T-helper 17 cell (primary cell): ENCODE measurements around the gene ATP8B4. TPM values are rescaled to one million over a fixed set of nuclear protein-coding genes. Genes with fewer than 3 reads are reported as not detected.

ENCODE experiments used
- ATAC-seq: fragments of 150-1000 bp; cut with Tn5 transposase; 2 replicates; pipeline ENCODE4 v1.10.0; 2021; ENCODE audit warnings: mild to moderate bottlenecking, moderate library complexity
- DNase-seq, 3 donors: peaks; one replicate each; pipeline versions ENCODE4 v3.0.0 to v3.0.0-alpha.2; 2020 to 2021
- H3K9me3 ChIP-seq: one replicate; pipeline ENCODE4 v1.7.0; 2013; ENCODE audit warnings: low read length, mild to moderate bottlenecking; ENCODE audit not compliant: control insufficient read depth, poor library complexity, severe bottlenecking
- H3K27ac Mint-ChIP-seq: one replicate; pipeline ENCODE4 v1.8.0; 2022; ENCODE audit warnings: mild to moderate bottlenecking, moderate library complexity, mixed read lengths
- H3K27me3 Mint-ChIP-seq: one replicate; pipeline ENCODE4 v1.8.0; 2022; ENCODE audit warnings: mixed read lengths
- H3K36me3 Mint-ChIP-seq: one replicate; pipeline ENCODE4 v1.8.0; 2022; ENCODE audit warnings: low read depth, mixed read lengths
- H3K4me1 Mint-ChIP-seq: one replicate; pipeline ENCODE4 v1.8.0; 2022; ENCODE audit warnings: mild to moderate bottlenecking, mixed read lengths
- H3K4me3 Mint-ChIP-seq: one replicate; pipeline ENCODE4 v1.8.0; 2022; ENCODE audit warnings: mild to moderate bottlenecking, moderate library complexity, mixed read lengths
- total RNA-seq, 4 donors: library from RNA in 2 of 4; stranded (reverse) in 2 of 4; gene quantifications; one replicate each; pipeline ENCODE4 v1.2.3 and lab custom pipeline; 2022 to 2026

The ATP8B4 gene
- total RNA-seq, 2 donors from 2014 or later: 0.86 to 1.1 TPM

DNA sequence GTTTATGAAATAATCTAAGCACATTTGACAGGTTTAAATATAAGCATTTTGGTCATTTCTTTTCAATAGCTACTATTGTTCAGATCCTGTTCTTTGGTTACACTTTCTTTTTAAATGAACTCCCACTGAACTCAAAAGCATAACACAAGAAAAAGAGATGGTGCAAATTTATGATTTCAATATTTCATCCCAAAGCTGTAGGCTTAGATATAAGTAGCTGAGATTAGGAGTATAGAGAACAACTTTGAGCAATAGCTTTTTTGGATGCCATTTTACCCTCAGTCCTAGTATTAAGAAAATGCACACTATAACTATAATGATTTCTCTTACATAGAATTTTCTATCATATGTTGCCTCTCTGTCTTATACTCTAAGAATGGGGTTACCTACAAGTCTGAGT, 213.8 kb downstream of the ATP8B4 start:
- Mint-ChIP-seq H3K27me3 (peaks cover 29% of the 10 kb centered on the region), H3K4me1 (no peaks in the 10 kb centered on the region), H3K36me3 (no peaks in the 10 kb centered on the region), H3K4me3 (no peak overlapping the region), H3K27ac (no peak overlapping the region)
- H3K9me3 ChIP-seq: no peaks in the 10 kb centered on the region
- DNase-seq (no peak), ATAC-seq (no peak)

GRCh38 chr15:49904296-49904695, 214.7 kb downstream of the ATP8B4 start:
- no peak for ATAC-seq
- H3K27ac Mint-ChIP-seq: no peak overlapping the region
- H3K4me1 Mint-ChIP-seq: no peaks in the 10 kb centered on the region
- H3K36me3 Mint-ChIP-seq: no peaks in the 10 kb centered on the region
- H3K9me3 ChIP-seq: no peaks in the 10 kb centered on the region
- no peak for DNase-seq
- H3K4me3 Mint-ChIP-seq: no peak overlapping the region
- peaks cover 33% of the 10 kb centered on the region for H3K27me3 Mint-ChIP-seq

DNA sequence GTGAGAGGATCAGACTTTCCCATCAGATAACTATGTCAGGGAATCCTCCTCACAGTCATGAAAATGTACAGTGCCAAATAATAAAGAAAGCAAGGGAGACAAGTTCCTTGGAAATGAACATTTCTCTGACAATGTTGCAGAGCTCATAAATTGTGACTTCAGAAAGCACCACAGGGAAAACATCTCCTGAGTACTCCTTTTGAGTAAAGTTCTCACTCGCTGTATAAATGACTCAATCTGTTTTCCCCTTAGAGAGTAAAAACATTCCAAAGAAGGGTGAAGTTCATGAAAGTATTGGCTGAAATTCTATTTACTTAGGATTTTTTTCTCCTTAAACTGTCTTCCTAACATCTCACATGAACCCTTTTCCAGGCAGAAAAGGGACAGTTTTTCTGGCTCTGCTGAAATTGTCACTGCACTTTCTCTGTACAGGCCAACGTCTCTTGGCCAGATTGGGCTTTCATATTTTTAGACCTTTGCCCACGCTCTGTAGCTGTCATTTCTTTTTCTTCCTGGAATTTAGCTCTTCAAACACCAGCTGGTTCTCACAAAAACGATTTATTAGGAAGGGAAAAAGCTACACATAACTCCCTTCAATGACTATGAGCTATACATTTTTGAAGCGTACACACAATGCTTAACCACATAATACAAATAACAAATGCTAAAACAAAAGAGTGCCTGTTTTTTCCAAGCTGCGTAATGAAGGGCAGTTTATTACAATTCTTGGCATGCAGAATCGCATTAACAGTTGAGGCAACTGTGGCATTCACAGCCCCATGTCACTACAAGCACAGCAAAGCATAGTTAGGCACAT, 216.1 kb downstream of the ATP8B4 start:
- no peak overlapping the region for H3K27ac Mint-ChIP-seq
- H3K4me1 Mint-ChIP-seq: no peaks in the 10 kb centered on the region

DNA sequence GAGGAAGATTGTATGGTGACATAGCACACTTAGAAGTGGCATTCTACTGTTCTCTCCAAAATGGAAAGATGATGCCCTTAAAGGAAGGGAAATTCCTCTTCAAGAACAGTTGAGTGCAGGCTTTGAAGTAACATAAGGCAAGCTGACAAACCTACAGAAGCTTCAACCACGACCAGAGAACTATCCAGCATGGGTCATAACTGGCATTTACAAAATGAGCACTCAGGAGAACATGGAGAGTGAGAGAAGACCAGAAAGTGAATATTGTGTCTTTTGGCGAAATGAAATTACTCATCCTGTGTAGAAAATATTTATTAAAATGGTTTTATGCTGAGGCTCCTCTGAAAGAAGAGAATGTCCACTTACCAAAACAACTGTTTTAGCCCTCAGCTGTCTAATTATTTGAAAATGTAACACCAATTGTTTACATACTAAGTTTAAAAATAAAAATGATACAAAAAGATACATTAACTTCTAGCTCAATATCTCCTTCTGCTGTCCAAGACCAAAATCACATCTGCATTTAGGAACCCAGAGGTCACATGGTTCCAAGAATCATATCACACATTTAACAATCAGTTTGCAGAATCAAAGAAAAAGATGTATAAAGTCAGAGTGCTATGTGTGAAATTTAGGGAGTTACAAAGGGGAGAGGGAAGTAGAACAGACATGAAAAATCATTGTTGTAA, 216.9 kb downstream of the ATP8B4 start:
- no peak overlapping the region for H3K27ac Mint-ChIP-seq
- DNase-seq: no peak
- H3K4me3 Mint-ChIP-seq: no peak overlapping the region
- H3K27me3 Mint-ChIP-seq: peaks cover 31% of the 10 kb centered on the region
- no peak for ATAC-seq
- H3K9me3 ChIP-seq: no peaks in the 10 kb centered on the region
- no peaks in the 10 kb centered on the region for H3K4me1 Mint-ChIP-seq
- H3K36me3 Mint-ChIP-seq: no peaks in the 10 kb centered on the region

More for the DNA sequence above, 216.1 kb downstream of the ATP8B4 start:
- no peak overlapping the region for H3K4me3 Mint-ChIP-seq
- peaks cover 33% of the 10 kb centered on the region for H3K27me3 Mint-ChIP-seq
- DNase-seq (no peak), ATAC-seq (no peak)
- no peaks in the 10 kb centered on the region for H3K36me3 Mint-ChIP-seq
- H3K9me3 ChIP-seq: no peaks in the 10 kb centered on the region

DNA sequence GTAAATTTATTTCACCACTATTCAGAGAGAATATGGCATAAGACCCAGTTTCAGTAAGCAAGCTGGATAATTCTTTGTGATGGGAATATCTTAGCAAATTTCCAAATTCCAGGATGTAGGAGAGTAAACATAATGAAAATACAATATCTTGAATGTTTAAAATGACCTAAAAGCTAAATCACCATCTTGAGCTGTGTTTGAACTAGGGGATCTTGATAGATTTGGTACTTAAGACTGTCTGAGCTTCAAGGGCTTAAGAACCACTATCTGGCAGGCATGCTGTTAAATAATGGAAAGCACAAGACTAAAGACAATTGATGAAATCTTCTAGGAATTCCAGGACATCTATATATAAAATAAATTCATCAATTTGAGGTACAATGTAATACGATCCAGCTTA, 217.7 kb downstream of the ATP8B4 start:
- no peaks in the 10 kb centered on the region for H3K36me3 Mint-ChIP-seq
- H3K4me1 Mint-ChIP-seq: no peaks in the 10 kb centered on the region

GRCh38 chr15:49900903-49901235, 218.2 kb downstream of the ATP8B4 start:
- H3K9me3 ChIP-seq: no peaks in the 10 kb centered on the region
- no peaks in the 10 kb centered on the region for H3K36me3 Mint-ChIP-seq
- no peak overlapping the region for H3K27ac Mint-ChIP-seq
- H3K27me3 Mint-ChIP-seq: peaks cover 22% of the 10 kb centered on the region
- ATAC-seq: no peak
- no peaks in the 10 kb centered on the region for H3K4me1 Mint-ChIP-seq
- no peak overlapping the region for H3K4me3 Mint-ChIP-seq
- no peak for DNase-seq

More for the DNA sequence above, 217.7 kb downstream of the ATP8B4 start:
- H3K9me3 ChIP-seq: no peaks in the 10 kb centered on the region
- Mint-ChIP-seq H3K4me3 (no peak overlapping the region), H3K27me3 (peaks cover 23% of the 10 kb centered on the region), H3K27ac (no peak overlapping the region)
- DNase-seq (no peak), ATAC-seq (no peak)

- DNase-seq (no peak), ATAC-seq (no peak)
- Mint-ChIP-seq H3K27me3 (peaks cover 22% of the 10 kb centered on the region), H3K4me1 (no peaks in the 10 kb centered on the region), H3K36me3 (no peaks in the 10 kb centered on the region), H3K27ac (no peak overlapping the region), H3K4me3 (no peak overlapping the region)
- no peaks in the 10 kb centered on the region for H3K9me3 ChIP-seq
Observed at GRCh38 chr15:49900006-49900902, 218.8 kb downstream of the ATP8B4 start.

DNA sequence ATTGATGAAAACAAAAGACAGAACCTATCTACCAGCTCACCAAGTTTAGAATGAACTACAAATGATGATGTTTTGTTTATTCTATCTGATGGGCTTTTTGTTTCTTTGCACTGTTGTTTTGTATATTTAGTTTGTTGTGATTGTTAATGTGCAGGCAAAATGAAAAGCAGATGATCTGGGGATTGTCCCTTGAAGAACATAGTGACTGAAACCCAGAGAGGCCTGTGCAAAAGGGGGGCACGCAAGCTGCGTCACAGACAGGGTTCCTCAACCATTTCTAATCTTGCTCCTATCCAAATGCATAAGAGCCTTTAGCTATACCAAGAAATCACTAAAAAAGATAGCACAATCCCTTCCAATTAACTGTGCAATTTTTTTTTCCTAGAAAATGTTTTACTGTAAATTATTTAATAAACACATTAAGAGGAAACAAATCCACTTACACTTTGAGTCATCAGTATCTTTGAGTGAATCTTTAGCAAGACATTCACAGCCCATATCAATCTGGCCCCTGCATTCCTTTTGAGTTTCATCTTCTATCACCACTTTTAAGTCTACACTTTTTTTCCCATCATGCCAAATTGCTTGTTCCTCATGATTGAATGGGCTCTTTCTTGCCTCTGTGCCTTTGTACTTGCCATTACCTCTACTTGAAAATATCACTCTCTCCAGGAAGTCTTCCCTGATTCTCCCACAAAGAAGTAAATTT, 220.3 kb downstream of the ATP8B4 start:
- DNase-seq (no peak), ATAC-seq (no peak)
- Mint-ChIP-seq H3K4me3 (no peak overlapping the region), H3K27me3 (peaks cover 12% of the 10 kb centered on the region), H3K4me1 (no peaks in the 10 kb centered on the region), H3K27ac (no peak overlapping the region), H3K36me3 (no peaks in the 10 kb centered on the region)
- H3K9me3 ChIP-seq: no peaks in the 10 kb centered on the region

GRCh38 chr15:49898097-49898496, 220.9 kb downstream of the ATP8B4 start:
- ATAC-seq: no peak
- Mint-ChIP-seq H3K27me3 (peaks cover 6% of the 10 kb centered on the region), H3K4me3 (no peak overlapping the region), H3K36me3 (no peaks in the 10 kb centered on the region), H3K27ac (no peak overlapping the region), H3K4me1 (no peaks in the 10 kb centered on the region)
- H3K9me3 ChIP-seq: no peaks in the 10 kb centered on the region
- no peak for DNase-seq

- no peak overlapping the region for H3K27ac Mint-ChIP-seq
- ATAC-seq: no peak
- no peaks in the 10 kb centered on the region for H3K4me1 Mint-ChIP-seq
- no peaks in the 10 kb centered on the region for H3K9me3 ChIP-seq
- peaks cover 14% of the 10 kb centered on the region for H3K27me3 Mint-ChIP-seq
- H3K36me3 Mint-ChIP-seq: no peaks in the 10 kb centered on the region
- no peak for DNase-seq
- no peak overlapping the region for H3K4me3 Mint-ChIP-seq
Observed at GRCh38 chr15:49895347-49896223, 223.4 kb downstream of the ATP8B4 start.

DNA sequence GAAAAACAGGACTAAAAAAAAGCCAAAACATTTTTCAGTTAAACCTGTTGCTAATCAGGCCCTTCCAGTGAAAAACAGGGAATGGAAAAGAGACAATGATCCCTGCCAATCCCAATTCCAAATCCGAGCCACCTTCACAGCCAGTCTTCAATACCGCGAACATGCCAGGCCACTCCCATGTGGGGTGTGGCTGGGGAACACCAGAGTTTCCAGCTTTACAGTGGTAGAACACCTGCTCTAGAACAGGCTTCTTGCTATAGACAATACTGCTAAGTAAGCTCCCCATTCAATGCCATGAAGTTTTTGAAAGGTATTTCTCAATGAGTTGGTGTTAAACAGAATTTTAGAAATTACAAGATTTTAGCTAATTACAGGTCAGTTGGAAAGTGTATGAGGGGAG, 228.3 kb downstream of the ATP8B4 start:
- Mint-ChIP-seq H3K4me3 (no peak overlapping the region), H3K4me1 (no peaks in the 10 kb centered on the region), H3K36me3 (no peaks in the 10 kb centered on the region), H3K27ac (no peak overlapping the region), H3K27me3 (peaks cover 10% of the 10 kb centered on the region)
- ATAC-seq (no peak), DNase-seq (no peak)
- H3K9me3 ChIP-seq: no peaks in the 10 kb centered on the region

- H3K9me3 ChIP-seq: no peaks in the 10 kb centered on the region
- Mint-ChIP-seq H3K4me3 (no peak overlapping the region), H3K27ac (no peak overlapping the region), H3K4me1 (no peaks in the 10 kb centered on the region), H3K36me3 (no peaks in the 10 kb centered on the region), H3K27me3 (peaks cover 10% of the 10 kb centered on the region)
- ATAC-seq: no peak
- no peak for DNase-seq
Observed at GRCh38 chr15:49889536-49889935, 229.5 kb downstream of the ATP8B4 start.
